Peyer's patch (tissue), 4 donors: ENCODE measurements around the gene MDM2. TPM values are rescaled to one million over a fixed set of nuclear protein-coding genes. Genes with fewer than 3 reads are reported as not detected.

Experiments
- DNase-seq, 3 donors: peaks; one replicate each; pipeline ENCODE4 v3.0.0-alpha.2; 2017 to 2019
- H3K27ac ChIP-seq, 4 donors: fragments of 200-600 bp; sonication (generic); one replicate each; pipeline ENCODE4 v1.5.1; 2016 to 2019
- H3K27me3 ChIP-seq, 2 donors: fragments of 200-600 bp; sonication (generic); one replicate each; pipeline ENCODE4 v1.5.1; 2019
- H3K36me3 ChIP-seq, 3 donors: fragments of 200-600 bp; sonication (generic); one replicate each; pipeline ENCODE4 v1.5.1; 2016 to 2019
- H3K4me1 ChIP-seq, 4 donors: fragments of 200-600 bp; sonication (generic); one replicate each; pipeline ENCODE4 v1.5.1; 2016 to 2019
- H3K4me3 ChIP-seq, 4 donors: fragments of 200-600 bp; sonication (generic); 1 replicate in 3 of 4; 2 replicates in 1 of 4; pipeline ENCODE4 v1.5.1; 2016 to 2019; ENCODE audit warnings: mild to moderate bottlenecking in 1 of 4
- H3K9me3 ChIP-seq, 4 donors: fragments of 200-600 bp; sonication (generic); one replicate each; pipeline ENCODE4 v1.5.1; 2016 to 2019; ENCODE audit warnings: mild to moderate bottlenecking in 1 of 4
- POLR2A ChIP-seq, 2 donors: fragments of 450-650 bp; IDR thresholded peaks; one replicate each; pipeline ENCODE4 v1.5.1; 2017; ENCODE audit warnings: antibody characterized with exemption in 2 of 2, mild to moderate bottlenecking in 2 of 2, moderate library complexity in 2 of 2
- total RNA-seq, 4 donors: library from RNA; depleted of rRNA; stranded (reverse); fragments of >200 nt; gene quantifications; one replicate each; pipeline ENCODE4 v1.1.0, GENCODE V29; 2016
- TF ChIP-seq, protein P1 (sequence below), 6 experiments: fragments of 450-650 bp in 4 of 6; fragments of 200-600 bp in 2 of 6; sonication (generic) in 1 of 6; IDR thresholded peaks; one replicate each; pipeline ENCODE4 v1.5.1; 2017 to 2019; ENCODE audit warnings: antibody characterized with exemption in 6 of 6, mild to moderate bottlenecking in 3 of 6, moderate library complexity in 1 of 6

MDM2 gene
- total RNA-seq, 4 donors from 2014 or later, result 64.7 to 126 (median 95.3) TPM

- Histone ChIP-seq H3K27me3 (no peaks in the 10 kb centered on the region), H3K36me3 (no peaks in the 10 kb centered on the region), H3K4me1 (peaks cover 0 to 10% (median 0%) of the 10 kb centered on the region in 4 donors), H3K4me3 (no peak overlapping the region), H3K27ac (no peak overlapping the region), H3K9me3 (no peaks in the 10 kb centered on the region)
- no peak for DNase-seq
- TF ChIP-seq POLR2A (IDR thresholded peaks at IDR 0.05), result no peak
- TF ChIP-seq, protein P1, sequence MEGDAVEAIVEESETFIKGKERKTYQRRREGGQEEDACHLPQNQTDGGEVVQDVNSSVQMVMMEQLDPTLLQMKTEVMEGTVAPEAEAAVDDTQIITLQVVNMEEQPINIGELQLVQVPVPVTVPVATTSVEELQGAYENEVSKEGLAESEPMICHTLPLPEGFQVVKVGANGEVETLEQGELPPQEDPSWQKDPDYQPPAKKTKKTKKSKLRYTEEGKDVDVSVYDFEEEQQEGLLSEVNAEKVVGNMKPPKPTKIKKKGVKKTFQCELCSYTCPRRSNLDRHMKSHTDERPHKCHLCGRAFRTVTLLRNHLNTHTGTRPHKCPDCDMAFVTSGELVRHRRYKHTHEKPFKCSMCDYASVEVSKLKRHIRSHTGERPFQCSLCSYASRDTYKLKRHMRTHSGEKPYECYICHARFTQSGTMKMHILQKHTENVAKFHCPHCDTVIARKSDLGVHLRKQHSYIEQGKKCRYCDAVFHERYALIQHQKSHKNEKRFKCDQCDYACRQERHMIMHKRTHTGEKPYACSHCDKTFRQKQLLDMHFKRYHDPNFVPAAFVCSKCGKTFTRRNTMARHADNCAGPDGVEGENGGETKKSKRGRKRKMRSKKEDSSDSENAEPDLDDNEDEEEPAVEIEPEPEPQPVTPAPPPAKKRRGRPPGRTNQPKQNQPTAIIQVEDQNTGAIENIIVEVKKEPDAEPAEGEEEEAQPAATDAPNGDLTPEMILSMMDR (IDR thresholded peaks at IDR 0.05), result no peak
Observed at GRCh38 chr12:68791897-68792481, 16.0 kb upstream of the MDM2 start.

DNA sequence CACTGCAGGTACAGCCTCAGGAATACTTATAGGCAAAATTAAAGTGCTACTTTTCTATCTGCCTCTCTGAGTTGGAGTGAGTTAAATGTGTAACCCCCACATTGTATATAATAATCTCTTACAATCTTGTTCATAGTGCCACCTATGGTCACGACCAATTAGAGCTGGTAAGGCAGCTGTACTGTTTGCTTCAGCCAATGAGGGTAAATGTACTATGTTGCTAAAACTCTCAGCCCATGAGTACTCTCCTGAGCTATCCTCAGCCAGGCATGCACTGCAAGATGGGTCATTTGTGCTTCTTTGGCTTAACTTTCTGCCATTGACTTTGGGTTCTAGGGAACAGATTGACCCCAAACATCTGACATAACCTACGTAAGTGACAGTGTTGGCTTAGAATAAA, 15.0 kb upstream of the MDM2 start:
- no peak for TF ChIP-seq POLR2A (IDR thresholded peaks at IDR 0.05)
- TF ChIP-seq, protein P1 (IDR thresholded peaks at IDR 0.05), result no peak
- Histone ChIP-seq H3K4me3 (no peak overlapping the region), H3K27me3 (no peaks in the 10 kb centered on the region), H3K9me3 (no peaks in the 10 kb centered on the region), H3K27ac (no peak overlapping the region), H3K4me1 (peaks cover 0 to 3% (median 0%) of the 10 kb centered on the region in 4 donors), H3K36me3 (no peaks in the 10 kb centered on the region)
- no peak for DNase-seq

- Histone ChIP-seq H3K36me3 (no peaks in the 10 kb centered on the region), H3K4me3 (no peak overlapping the region), H3K9me3 (no peaks in the 10 kb centered on the region), H3K27ac (no peak overlapping the region), H3K4me1 (no peaks in the 10 kb centered on the region), H3K27me3 (no peaks in the 10 kb centered on the region)
- TF ChIP-seq, protein P1 (IDR thresholded peaks at IDR 0.05), result no peak
- no peak for TF ChIP-seq POLR2A (IDR thresholded peaks at IDR 0.05)
- DNase-seq, result no peak
Observed at GRCh38 chr12:68793436-68793835, 14.5 kb upstream of the MDM2 start.

DNA sequence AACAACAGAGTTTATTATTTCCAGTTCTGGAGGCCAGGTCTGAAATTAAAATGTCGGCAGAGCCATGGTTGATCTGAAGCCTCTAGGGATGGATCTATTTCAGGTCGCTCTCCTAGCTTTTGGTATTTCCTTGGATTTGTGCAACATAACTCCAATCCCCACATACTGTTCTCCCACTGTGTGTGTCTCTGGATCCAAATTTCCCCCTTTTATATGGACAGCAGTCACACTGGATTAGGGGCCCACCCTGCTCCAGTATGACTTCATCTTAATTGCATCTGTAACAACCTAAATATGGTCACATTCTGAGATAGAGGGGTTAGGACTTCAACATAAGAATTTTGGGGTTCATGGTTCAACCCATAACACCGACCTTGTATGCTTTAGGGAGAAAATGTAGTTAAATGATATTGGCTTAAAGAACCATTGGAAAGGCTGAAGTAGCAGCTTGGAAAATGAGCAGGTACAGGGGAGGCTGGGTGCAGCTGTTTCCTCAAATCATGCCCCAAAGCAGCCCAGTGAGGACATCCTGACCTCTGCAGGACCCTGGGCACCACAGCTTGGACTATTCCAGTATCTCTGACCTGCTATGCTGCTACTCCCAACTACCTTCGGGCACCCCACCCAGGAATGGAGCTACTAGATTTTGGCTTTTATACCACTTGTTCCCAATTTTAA, 13.9 kb upstream of the MDM2 start:
- DNase-seq, result no peak
- H3K4me1 ChIP-seq, result no peaks in the 10 kb centered on the region
- TF ChIP-seq POLR2A (IDR thresholded peaks at IDR 0.05), result no peak
- TF ChIP-seq, protein P1 (IDR thresholded peaks at IDR 0.05), result no peak
- H3K27me3 ChIP-seq, result no peaks in the 10 kb centered on the region
- no peaks in the 10 kb centered on the region for H3K36me3 ChIP-seq
- no peaks in the 10 kb centered on the region for H3K9me3 ChIP-seq
- no peak overlapping the region for H3K27ac ChIP-seq
- no peak overlapping the region for H3K4me3 ChIP-seq

DNA sequence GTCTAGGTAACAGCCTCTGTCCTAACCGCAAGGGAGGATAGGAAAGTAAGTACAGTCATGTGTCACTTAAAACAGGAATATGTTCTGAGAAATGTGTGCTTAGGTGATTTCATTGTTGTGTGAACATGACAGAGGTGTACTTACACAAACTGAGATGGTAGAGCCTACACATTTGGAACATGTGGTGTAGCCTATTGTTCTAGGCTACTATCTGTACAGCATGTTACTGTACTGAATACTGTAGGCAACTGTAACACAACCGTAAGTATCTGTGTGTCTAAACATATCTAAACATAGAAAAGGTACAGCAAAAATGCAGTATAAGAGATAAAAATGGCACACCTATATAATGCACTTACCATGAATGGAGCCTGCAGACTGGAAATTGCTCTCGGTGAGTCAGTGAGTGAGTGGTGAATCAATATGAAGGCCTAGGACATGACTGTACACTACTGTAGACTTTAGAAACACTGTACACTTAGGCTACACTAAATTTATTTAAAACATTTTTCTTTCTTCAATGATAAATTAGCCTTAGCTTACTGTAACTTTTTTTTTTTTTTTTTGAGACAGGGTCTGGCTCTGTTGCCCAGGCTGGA, 13.2 kb upstream of the MDM2 start:
- no peak for DNase-seq
- Histone ChIP-seq H3K27me3 (no peaks in the 10 kb centered on the region), H3K4me3 (no peak overlapping the region), H3K36me3 (no peaks in the 10 kb centered on the region), H3K4me1 (no peaks in the 10 kb centered on the region), H3K9me3 (no peaks in the 10 kb centered on the region), H3K27ac (no peak overlapping the region)
- TF ChIP-seq, protein P1 (IDR thresholded peaks at IDR 0.05), result no peak
- TF ChIP-seq POLR2A (IDR thresholded peaks at IDR 0.05), result no peak
